ENCODE data around the gene AGBL1.

AGBL1 gene

DNA sequence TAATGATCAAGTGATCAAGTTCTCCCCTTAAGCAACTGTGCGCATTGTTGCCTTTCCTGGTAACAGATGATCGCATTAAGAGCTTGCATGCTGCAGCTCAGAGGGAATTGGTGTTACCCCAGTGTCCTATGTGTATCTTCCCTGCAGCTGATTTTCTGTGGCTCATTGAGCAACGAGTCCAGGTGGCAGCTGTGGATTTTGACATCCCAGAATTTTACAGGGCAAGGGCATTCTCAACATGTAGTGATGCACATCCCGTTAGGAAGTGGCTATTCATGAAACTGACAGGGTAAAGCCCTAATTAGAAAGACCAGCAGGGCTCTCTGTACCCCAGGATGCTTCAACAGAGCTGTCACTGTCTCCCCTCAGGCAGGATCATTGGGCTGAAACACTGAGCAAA is 232.8 kb downstream of the AGBL1 start:
- DNase-seq (ENCODE audit: low read depth, low spot score): no peak
- TF ChIP-seq, protein P1, sequence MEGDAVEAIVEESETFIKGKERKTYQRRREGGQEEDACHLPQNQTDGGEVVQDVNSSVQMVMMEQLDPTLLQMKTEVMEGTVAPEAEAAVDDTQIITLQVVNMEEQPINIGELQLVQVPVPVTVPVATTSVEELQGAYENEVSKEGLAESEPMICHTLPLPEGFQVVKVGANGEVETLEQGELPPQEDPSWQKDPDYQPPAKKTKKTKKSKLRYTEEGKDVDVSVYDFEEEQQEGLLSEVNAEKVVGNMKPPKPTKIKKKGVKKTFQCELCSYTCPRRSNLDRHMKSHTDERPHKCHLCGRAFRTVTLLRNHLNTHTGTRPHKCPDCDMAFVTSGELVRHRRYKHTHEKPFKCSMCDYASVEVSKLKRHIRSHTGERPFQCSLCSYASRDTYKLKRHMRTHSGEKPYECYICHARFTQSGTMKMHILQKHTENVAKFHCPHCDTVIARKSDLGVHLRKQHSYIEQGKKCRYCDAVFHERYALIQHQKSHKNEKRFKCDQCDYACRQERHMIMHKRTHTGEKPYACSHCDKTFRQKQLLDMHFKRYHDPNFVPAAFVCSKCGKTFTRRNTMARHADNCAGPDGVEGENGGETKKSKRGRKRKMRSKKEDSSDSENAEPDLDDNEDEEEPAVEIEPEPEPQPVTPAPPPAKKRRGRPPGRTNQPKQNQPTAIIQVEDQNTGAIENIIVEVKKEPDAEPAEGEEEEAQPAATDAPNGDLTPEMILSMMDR (IDR thresholded peaks at IDR 0.05; ENCODE audit: low read depth, low read length): no peak
- in situ Hi-C loops (cut with HindIII; ENCODE audit: low sequenced_read_pairs): no loop called here
- no peak overlapping the region for H3K4me3 ChIP-seq (ENCODE audit: low read depth, low read length)

DNA sequence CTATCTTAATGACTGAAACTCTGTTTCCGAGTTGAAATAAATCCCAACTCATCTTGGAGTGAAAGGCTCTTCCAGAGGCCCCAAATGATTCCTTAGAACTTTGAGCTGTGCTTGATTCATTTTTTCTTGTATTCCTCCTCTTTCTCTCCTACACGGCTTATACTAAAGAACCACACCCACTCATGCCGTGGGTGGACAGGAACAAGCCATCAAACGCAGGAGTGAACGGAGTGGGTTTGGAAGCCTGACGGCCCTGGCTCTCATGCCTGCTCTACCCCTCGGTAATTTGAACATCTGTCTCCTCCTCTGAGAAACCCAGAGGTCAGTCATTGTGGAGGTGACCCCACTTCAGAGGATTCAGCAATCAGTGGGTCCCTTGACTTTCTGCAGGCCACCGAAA is 236.5 kb downstream of the AGBL1 start:
- no peak overlapping the region for H3K4me3 ChIP-seq (ENCODE audit: low read depth, low read length)
- no peak for DNase-seq (ENCODE audit: low read depth, low spot score)
- in situ Hi-C loops (cut with HindIII; ENCODE audit: low sequenced_read_pairs): no loop called here
- TF ChIP-seq, protein P1 (IDR thresholded peaks at IDR 0.05; ENCODE audit: low read depth, low read length): no peak

DNA sequence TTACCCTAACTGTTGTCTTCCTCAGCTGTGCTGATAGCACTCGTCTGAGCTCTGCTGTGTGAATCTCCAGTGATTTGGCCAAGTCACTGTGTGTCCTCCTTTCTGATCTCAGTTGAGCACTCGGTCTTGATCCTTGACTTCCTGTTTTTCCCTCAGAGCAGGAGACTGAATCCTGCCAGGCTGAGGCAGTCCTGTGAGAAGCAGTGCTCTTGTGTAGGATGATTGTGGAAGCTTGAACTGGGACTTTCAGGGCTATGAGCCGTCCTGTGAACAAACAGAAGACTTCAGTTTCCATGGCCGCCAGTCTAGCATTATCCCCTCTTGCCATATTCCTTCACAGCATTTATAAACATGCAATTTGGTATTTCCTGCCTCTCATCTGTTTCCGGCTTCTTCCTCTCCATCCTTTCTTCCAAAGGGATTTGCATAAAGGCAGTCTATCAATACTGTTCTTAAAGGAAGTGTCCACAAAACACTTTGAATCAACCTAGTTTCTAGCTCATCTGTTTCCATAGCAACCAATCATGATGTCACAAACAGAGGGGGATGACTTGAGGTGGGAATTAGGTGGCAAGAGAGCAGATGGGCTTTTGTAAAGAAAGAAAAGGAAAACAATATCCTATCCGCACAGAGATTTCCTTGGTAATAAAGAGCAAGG is 237.2 kb downstream of the AGBL1 start:
- TF ChIP-seq, protein P1 (IDR thresholded peaks at IDR 0.05; ENCODE audit: low read depth, low read length): no peak
- in situ Hi-C loops (cut with HindIII; ENCODE audit: low sequenced_read_pairs): no loop called here
- DNase-seq (ENCODE audit: low read depth, low spot score): no peak
- no peak overlapping the region for H3K4me3 ChIP-seq (ENCODE audit: low read depth, low read length)

DNA sequence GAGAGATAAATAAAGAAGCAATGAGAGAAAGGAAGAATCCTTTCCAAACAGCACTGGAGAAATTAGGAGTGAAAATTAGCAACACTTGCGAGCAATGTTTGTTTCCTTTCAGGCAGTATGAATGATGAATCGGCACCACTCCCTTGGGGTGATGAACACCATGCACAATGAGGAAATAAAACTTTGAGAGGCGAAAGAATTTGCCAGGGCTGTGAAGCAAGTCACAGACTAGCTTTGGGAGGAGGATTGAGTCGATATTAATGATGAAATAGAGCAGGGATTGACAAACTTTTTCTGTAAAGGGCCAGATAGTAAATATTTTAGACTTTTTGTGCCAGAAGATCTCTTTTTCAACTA is 237.7 kb downstream of the AGBL1 start:
- DNase-seq (ENCODE audit: low read depth, low spot score): no peak
- no peak overlapping the region for H3K4me3 ChIP-seq (ENCODE audit: low read depth, low read length)
- TF ChIP-seq, protein P1 (IDR thresholded peaks at IDR 0.05; ENCODE audit: low read depth, low read length): no peak
- in situ Hi-C loops (cut with HindIII; ENCODE audit: low sequenced_read_pairs): no loop called here

GRCh38 chr15:86322629-86323028 is 243.0 kb downstream of the AGBL1 start:
- TF ChIP-seq, protein P1 (IDR thresholded peaks at IDR 0.05; ENCODE audit: low read depth, low read length): no peak

GRCh38 chr15:86327230-86327865 is 247.7 kb downstream of the AGBL1 start:
- H3K4me3 ChIP-seq (ENCODE audit: low read depth, low read length): no peak overlapping the region
- TF ChIP-seq, protein P1 (IDR thresholded peaks at IDR 0.05; ENCODE audit: low read depth, low read length): no peak
- DNase-seq (ENCODE audit: low read depth, low spot score): no peak
- in situ Hi-C loops (cut with HindIII; ENCODE audit: low sequenced_read_pairs): no loop called here

More at GRCh38 chr15:86322629-86323028, 243.0 kb downstream of the AGBL1 start:
- DNase-seq (ENCODE audit: low read depth, low spot score): no peak
- no peak overlapping the region for H3K4me3 ChIP-seq (ENCODE audit: low read depth, low read length)
- in situ Hi-C loops (cut with HindIII; ENCODE audit: low sequenced_read_pairs): no loop called here

All from astrocyte of the spinal cord (primary cell).